GM15510 (cell line): ENCODE measurements around the gene FBXL22.

ENCODE experiments used
- POLR2A ChIP-seq: IDR thresholded peaks from 3 replicates; pipeline ENCODE4 v1.6.1; 2011; ENCODE audit warnings: borderline replicate concordance; ENCODE audit not compliant: insufficient read length; ENCODE audit errors: extremely low read depth

The FBXL22 gene

DNA sequence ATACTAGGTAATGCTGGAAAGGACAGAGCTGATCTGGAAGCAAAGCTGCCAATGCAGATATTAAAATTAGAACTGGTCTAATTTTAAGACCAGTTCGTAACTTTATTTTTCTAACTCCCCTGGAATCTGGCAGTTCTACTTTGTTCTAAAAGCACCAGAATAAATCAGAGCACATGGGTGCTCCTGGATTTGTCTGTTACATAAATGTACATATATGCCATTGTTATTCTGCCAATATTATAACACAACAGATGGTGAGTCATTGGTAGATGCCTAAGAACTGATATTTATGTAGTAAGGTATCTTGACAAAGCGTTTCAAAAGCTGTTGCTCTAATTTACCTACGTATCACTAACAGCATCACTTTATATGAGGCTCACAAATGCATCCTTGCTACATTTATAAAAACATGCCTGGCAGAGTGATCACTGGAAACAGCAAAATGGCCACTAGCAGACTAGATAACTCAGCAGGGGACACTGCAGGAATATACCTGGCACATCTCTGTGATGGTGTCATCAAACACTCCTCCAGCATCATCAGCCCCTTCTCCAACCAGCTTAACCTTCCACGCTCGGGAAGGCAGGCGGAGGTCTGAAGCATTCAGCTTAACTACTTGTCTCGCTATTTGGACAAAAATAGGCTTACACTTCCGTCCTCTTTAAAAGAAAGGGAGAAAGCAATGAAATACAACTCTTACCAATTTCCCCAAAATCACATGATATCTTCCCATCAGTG, 26.2 kb downstream of the FBXL22 start:
- TF ChIP-seq POLR2A: no peak

DNA sequence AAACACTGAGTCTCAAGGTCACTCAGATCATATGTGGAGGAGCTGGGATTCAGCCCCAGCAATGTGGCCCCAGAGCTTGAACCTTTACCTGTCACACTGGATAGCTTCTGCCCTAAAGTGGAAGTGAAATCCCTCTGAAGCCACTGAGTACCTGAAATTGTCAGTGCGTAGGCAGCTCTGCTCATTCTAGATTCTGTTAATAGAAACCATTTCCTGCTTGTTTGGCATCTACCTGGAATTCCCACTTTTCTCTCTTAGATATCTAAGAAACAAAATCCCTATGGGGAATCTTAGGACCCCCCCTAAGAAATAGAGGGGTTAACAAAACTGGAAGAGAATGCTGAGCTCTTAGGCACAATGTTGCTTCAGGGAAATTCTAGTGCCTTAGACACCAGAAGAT, 29.8 kb downstream of the FBXL22 start:
- TF ChIP-seq POLR2A: no peak

DNA sequence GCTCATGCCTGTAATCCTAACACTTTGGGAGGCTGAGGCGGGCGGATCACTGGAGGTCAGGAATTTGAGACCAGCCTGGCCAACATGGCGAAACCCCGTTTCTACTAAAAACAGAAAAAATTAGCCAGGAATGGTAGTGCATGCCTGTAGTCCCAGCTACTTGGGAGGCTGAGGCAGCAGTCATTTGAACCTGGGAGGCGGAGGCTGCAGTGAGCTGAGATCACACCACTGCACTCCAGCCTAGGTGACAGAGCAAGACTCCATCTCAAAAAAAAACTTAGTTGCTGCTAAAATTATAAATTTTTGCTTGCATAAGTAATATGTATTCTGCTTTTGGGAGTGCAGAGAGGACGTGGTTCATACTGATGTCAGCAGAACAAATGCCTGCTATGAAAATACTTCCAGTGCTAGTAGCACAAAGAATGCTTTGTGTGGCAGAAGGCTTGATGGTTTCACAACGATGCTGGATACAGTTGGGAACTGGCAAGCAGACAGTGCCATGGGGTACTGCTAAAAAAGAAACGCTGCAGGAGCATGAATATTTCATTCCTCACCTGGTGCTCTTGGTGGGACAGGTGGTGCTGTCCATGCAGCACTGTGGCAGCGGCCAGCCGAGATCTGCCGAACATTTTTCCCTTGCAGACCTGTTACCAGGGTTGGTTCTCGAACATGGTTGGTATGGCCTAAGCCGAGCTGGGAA, 31.1 kb downstream of the FBXL22 start:
- TF ChIP-seq POLR2A: no peak

DNA sequence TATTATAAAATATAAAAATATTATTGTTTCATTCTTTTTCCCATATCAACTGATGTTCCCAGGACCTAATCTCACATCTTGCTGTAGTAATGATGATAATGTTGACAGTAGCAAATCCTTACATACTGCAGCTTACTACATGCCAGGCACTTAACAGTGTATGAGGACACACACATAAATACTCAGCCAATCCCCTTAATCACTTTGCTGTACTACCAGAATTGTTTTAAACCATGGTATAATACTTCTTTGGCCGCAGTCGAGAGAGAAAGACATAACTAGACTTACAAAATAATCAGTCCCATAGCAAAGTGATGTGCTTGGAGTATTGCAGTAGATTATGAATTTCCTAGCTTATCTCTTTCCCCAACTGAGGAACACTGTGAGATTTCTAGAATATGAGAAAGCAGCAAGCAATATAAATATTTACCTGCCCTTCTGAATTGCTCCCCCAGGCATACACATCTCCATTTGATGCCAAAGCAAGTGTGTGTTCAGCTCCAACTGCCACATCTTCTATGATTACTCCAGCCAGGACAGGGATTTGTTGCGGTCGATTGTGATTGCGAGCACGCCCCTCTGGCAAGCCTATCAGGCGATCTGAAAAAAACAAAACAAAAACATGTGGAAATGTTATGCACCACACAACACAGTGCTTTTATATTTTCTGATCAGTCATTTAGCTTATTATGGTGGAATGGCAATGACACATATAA, 33.0 kb downstream of the FBXL22 start:
- TF ChIP-seq POLR2A: no peak

DNA sequence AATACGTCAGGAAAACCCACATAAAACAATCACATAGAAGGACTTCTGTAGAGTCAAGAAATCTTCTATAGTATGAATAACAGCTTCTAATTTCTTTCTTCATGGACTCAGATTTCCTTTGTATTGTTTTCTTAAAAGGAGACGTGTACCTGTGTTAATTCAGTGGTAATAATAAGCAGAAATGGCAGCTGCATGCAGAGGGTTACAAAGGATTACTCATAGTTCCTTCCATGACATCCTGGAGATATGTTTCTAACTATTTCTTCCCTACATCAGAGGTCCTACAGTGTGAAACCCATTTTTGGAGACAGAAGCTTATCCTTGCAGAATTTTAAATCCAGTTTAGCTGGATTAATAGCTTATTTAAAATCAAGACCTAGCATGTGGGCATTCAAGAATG, 36.1 kb downstream of the FBXL22 start:
- no peak for TF ChIP-seq POLR2A

DNA sequence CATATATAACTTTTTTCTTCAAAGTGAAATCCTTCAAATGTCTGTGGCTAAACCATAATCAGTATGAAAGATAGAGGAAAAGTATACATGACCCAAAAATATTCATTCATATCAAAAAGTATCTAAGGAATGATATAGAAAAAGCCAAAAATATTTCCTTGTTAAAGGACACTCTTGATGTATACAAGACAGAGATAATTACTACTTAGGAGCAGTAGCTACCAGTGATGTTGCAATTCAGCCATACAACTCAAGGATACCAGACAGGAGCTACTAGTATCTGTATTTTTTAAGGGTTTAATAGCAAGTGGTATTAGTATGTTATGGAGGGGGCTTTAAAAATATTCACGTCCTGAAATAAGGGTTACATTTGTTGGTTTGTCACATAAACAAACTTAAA, 37.0 kb downstream of the FBXL22 start:
- no peak for TF ChIP-seq POLR2A

DNA sequence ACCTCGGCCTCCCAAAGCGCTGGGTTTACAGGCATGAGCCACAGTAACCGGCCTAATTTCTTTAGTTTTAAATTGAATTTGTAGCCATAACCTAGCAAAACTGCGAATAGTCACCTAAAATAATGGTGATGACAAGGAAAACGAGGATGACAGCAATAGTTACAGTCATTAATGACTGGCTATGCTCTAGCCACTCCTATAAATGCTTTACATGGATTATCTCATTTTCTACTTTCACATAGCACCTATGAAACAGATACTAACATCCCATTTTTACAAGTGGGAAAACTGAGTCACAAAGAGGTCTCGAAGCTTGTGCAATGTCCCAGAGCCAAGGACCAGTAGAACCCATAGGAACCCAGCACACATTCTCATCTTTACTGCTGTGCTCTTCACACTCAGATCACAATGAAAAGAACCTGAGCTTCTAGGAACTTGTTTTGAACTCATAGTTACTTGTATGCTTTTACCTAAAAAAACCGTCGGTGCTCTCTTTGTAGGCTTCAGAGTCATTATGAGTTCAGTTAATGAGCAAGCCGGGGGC, 39.4 kb downstream of the FBXL22 start:
- TF ChIP-seq POLR2A: no peak

DNA sequence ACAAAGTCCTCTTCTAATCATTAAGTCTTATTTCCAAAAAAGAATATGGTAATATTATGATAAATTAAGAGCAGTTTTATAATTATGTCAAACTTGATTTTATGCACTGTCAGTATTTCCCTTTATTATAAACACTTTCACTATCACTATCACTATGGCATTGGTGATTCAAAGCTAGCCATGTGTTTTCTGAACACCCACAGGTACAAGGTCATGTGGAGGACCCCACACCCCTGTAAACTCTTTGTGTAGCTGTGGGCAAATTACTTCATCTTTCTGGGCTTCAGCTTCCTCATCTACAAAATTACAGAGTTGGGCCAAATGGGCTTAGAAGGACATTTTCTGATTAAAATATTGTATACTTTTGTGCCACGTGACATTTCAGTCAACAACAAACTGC, 41.7 kb downstream of the FBXL22 start:
- TF ChIP-seq POLR2A: no peak

DNA sequence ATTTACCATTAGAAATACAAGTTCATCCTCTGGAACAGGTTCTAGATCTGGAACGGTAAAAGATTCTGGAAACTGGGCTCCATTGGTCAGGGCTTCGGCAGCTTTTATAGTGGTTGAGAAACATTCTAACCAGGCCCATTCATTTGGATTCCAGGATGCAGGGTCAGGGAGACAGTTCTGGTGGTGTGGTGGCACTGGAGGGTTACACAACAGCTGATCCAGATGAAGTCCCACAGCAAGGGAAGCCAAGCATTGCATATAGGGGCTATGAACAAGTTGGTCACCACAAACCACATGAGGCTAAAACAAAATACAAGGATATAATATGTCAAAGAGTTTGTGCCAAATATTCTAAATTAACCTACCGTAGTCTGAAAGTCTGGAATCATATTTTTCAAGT, 43.0 kb downstream of the FBXL22 start:
- TF ChIP-seq POLR2A: no peak
